ENCODE data around the gene L1CAM. TPM values are rescaled to one million over a fixed set of nuclear protein-coding genes. Genes with fewer than 3 reads are reported as not detected.
A peak's percentile ranks its signal among the peaks of the same experiment; 100 is the strongest.

The L1CAM gene
- total and polyA plus RNA-seq, 2 donors (not counting 1 experiment from before 2014, with no cell fraction given) = 9.4 to 19.9 TPM

DNA sequence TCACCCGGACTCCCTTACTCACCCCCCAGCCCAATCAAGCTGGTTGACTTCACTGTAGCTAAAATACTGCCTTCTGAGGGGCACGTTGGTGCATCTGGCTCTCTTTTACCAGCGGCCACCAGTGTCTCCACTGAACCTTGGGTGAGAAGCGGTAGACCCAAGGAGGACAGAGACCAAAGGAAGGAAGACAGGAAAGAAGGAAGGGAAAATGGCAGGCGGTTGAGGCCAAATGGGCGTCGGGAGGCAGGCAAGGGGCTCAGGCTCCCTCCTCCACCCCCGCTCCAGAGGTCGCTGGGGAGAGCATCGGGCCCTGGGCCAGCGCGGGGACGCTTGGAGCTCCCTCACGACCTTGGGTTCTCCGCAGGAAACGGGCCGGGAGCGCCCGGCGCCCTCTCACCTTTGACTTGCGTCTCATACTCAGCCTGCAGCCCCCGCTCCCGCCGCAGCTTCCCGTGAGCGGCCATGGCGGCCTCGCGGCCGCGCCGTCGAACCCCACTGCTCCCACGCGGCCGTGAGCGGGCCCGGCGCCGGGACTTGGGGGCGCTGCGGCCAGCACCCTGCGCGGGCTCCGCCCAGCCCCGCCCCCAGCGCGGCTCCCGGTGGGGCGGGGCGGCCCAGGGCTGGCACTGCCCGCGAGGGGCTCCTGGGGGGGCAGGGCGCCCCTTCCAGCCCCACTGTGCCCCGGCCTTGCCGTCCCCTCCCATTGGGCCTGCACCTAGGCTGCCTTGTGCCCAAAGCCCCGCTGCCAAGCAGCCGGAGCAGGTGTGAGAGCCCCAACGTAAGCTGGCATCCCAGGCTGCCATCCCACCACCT lies 40.0 kb upstream of the L1CAM start, which contains the start of gene ARHGAP4:
Gene ARHGAP4 (minus strand): TSS at position 526 of the 813 bp plus-strand sequence. CDS start 62 bp downstream, at position 464.
- H2AFZ ChIP-seq (ENCODE audit: insufficient read depth, low read depth, low read length, poor library complexity, severe bottlenecking) = peak within 1 kb of the TSS; percentile 39
- intact Hi-C loops (cut with micrococcal nuclease) = loop anchor here (1.0 to 5.0 kb wide), 5 partner anchors 9 to 445 kb away; partner anchors contain the start of genes ABCD1, BCAP31, L1CAM and NAA10
- ATAC-seq (ENCODE audit: low read depth) (peak; percentile 3), DNase-seq (peak; percentile 70)
- ChIA-PET POLR2A (interaction anchor here (1.0 to 5.2 kb wide), 16 partner anchors 8 to 486 kb away, joined by 3 to 58 read pairs (median 6); partner anchors contain the start of genes HCFC1, IDH3G, L1CAM and NAA10), CTCF (interaction anchor here (0.9 to 13.1 kb wide), 10 partner anchors 8 to 611 kb away, joined by 3 to 325 read pairs (median 3); partner anchors contain the start of genes HCFC1, IDH3G, NAA10 and RENBP)
- H3K4me2 ChIP-seq (replicated peaks; ENCODE audit: low read depth, low read length, poor library complexity, severe bottlenecking) = peak within 1 kb of the TSS; percentile 98
- H3K27me3 ChIP-seq (replicated peaks in 1 of 4; ENCODE audit: control extremely low read depth in 1 of 4, control insufficient read depth in 3 of 4, insufficient read depth in 4 of 4, low read length in 3 of 4) = no peaks in the 10 kb centered on the region
- peak within 1 kb of the TSS; percentile 65 to 88 (median 77) for H3K4me3 ChIP-seq (ENCODE audit: control extremely low read depth in 1 of 5, extremely low read depth in 1 of 5, insufficient read depth in 1 of 5, low read depth in 2 of 5, low read length in 4 of 5)
- H3K9ac ChIP-seq (ENCODE audit: low read length) = peak within 1 kb of the TSS; percentile 96
- H3K4me1 ChIP-seq (ENCODE audit: control insufficient read depth in 2 of 2, insufficient read depth in 2 of 2, low read length in 2 of 2) = peaks cover 43 to 61% of the 10 kb centered on the region in 2 donors
- WGBS (ENCODE audit: insufficient coverage) = 1% methylated on average over 56 of the region's 59 CpGs
- Mint-ChIP-seq H3K27me3 (no peaks in the 10 kb centered on the region), H3K4me1 (peaks cover 46% of the 10 kb centered on the region), H3K27ac (peak within 1 kb of the TSS; percentile 98), H3K9me3 (ENCODE audit: insufficient read depth) (no peaks in the 10 kb centered on the region), H3K4me3 (peak within 1 kb of the TSS; percentile 96)
- H4K20me1 ChIP-seq (ENCODE audit: control insufficient read depth, insufficient read depth, low read length, poor library complexity, severe bottlenecking) = peaks cover 25% of the 10 kb centered on the region
- H3K79me2 ChIP-seq (ENCODE audit: control insufficient read depth, insufficient read depth, low read length) = peaks cover 34% of the 10 kb centered on the region
- no peaks in the 10 kb centered on the region for H3K9me3 ChIP-seq (ENCODE audit: control extremely low read depth in 1 of 3, control insufficient read depth in 2 of 3, insufficient read depth in 1 of 3, low read length in 2 of 3)
- H3K36me3 ChIP-seq (replicated peaks in 1 of 2; ENCODE audit: control extremely low read depth in 1 of 2, control insufficient read depth in 1 of 2, extremely low read depth in 1 of 2, insufficient read depth in 2 of 2, low read length in 1 of 2) = peaks cover 0 to 20% of the 10 kb centered on the region in 2 experiments
- TF ChIP-seq, protein P1, sequence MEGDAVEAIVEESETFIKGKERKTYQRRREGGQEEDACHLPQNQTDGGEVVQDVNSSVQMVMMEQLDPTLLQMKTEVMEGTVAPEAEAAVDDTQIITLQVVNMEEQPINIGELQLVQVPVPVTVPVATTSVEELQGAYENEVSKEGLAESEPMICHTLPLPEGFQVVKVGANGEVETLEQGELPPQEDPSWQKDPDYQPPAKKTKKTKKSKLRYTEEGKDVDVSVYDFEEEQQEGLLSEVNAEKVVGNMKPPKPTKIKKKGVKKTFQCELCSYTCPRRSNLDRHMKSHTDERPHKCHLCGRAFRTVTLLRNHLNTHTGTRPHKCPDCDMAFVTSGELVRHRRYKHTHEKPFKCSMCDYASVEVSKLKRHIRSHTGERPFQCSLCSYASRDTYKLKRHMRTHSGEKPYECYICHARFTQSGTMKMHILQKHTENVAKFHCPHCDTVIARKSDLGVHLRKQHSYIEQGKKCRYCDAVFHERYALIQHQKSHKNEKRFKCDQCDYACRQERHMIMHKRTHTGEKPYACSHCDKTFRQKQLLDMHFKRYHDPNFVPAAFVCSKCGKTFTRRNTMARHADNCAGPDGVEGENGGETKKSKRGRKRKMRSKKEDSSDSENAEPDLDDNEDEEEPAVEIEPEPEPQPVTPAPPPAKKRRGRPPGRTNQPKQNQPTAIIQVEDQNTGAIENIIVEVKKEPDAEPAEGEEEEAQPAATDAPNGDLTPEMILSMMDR (IDR thresholded peaks at IDR 0.05) = no peak
- no peak for TF ChIP-seq EZH2 (IDR thresholded peaks at IDR 0.05; ENCODE audit: borderline replicate concordance, insufficient read depth, low read depth, low read length, poor library complexity, severe bottlenecking)
- peak within 1 kb of the TSS; percentile 96 to 98 for H3K27ac ChIP-seq (ENCODE audit: low read length in 2 of 2)
